Effector memory CD4-positive, alpha-beta T cell (primary cell): Measurements from ENCODE around the gene STRBP.
"Not testable (repeated sequence)": the region's sequence is repeated elsewhere in the genome, so short reads cannot be mapped to it uniquely, and the experiment has no call there.

Source experiments
- DNase-seq, 3 donors: peaks; one replicate each; pipeline ENCODE4 v3.0.0-alpha.2; 2020
- H3K27ac ChIP-seq: 2 replicates; pipeline ENCODE4 v1.7.0; 2013; ENCODE audit warnings: mild to moderate bottlenecking, low read length, moderate library complexity; ENCODE audit not compliant: insufficient read depth, poor library complexity, severe bottlenecking
- H3K27me3 ChIP-seq: replicated peaks from 2 replicates; pipeline ENCODE4 v1.7.0; 2013; ENCODE audit warnings: mild to moderate bottlenecking, low read length; ENCODE audit not compliant: insufficient read depth, control insufficient read depth, poor library complexity, severe bottlenecking
- H3K36me3 ChIP-seq: 2 replicates; pipeline ENCODE4 v1.7.0; 2013; ENCODE audit warnings: mild to moderate bottlenecking, low read length, moderate library complexity; ENCODE audit not compliant: control insufficient read depth, insufficient read depth
- H3K4me1 ChIP-seq: 2 replicates; pipeline ENCODE4 v1.7.0; 2013; ENCODE audit warnings: low read length, mild to moderate bottlenecking; ENCODE audit not compliant: control insufficient read depth, insufficient read depth, poor library complexity, severe bottlenecking
- H3K4me3 ChIP-seq: 2 replicates; pipeline ENCODE4 v1.7.0; 2013; ENCODE audit warnings: low read length, low read depth, mild to moderate bottlenecking; ENCODE audit not compliant: insufficient read depth, poor library complexity, severe bottlenecking
- H3K9me3 ChIP-seq: 2 replicates; pipeline ENCODE4 v1.7.0; 2013; ENCODE audit warnings: mild to moderate bottlenecking, low read length, moderate library complexity; ENCODE audit not compliant: control insufficient read depth

The STRBP gene

GRCh38 chr9:123253204-123253603 lies 15.2 kb downstream of the STRBP start:
- no peak overlapping the region for H3K4me3 ChIP-seq
- no peak overlapping the region for H3K27ac ChIP-seq
- no peak for DNase-seq
- no peaks in the 10 kb centered on the region for H3K9me3 ChIP-seq
- no peaks in the 10 kb centered on the region for H3K27me3 ChIP-seq
- H3K36me3 ChIP-seq, result no peaks in the 10 kb centered on the region
- no peaks in the 10 kb centered on the region for H3K4me1 ChIP-seq

- H3K4me3 ChIP-seq, result no peak overlapping the region
- H3K9me3 ChIP-seq, result no peaks in the 10 kb centered on the region
- no peaks in the 10 kb centered on the region for H3K27me3 ChIP-seq
- no peak overlapping the region for H3K27ac ChIP-seq
- H3K36me3 ChIP-seq, result no peaks in the 10 kb centered on the region
- no peak for DNase-seq
- H3K4me1 ChIP-seq, result no peaks in the 10 kb centered on the region
Measured at GRCh38 chr9:123251741-123252140, 16.6 kb downstream of the STRBP start.

GRCh38 chr9:123251324-123251723 lies 17.1 kb downstream of the STRBP start:
- Histone ChIP-seq H3K27me3 (no peaks in the 10 kb centered on the region), H3K27ac (no peak overlapping the region)

GRCh38 chr9:123250504-123250903 lies 17.9 kb downstream of the STRBP start:
- Histone ChIP-seq H3K9me3 (no peaks in the 10 kb centered on the region), H3K36me3 (no peaks in the 10 kb centered on the region), H3K4me3 (no peak overlapping the region), H3K27me3 (no peaks in the 10 kb centered on the region), H3K4me1 (no peaks in the 10 kb centered on the region), H3K27ac (no peak overlapping the region)
- no peak for DNase-seq

More at GRCh38 chr9:123251324-123251723, 17.1 kb downstream of the STRBP start:
- no peaks in the 10 kb centered on the region for H3K36me3 ChIP-seq
- no peaks in the 10 kb centered on the region for H3K9me3 ChIP-seq
- H3K4me3 ChIP-seq, result no peak overlapping the region
- no peak for DNase-seq
- no peaks in the 10 kb centered on the region for H3K4me1 ChIP-seq

- H3K9me3 ChIP-seq, result not testable (repeated sequence)
Measured at GRCh38 chr9:123249162-123249561, 19.2 kb downstream of the STRBP start.

GRCh38 chr9:123248630-123249029 lies 19.8 kb downstream of the STRBP start:
- H3K4me1 ChIP-seq, result no peaks in the 10 kb centered on the region
- no peak for DNase-seq
- no peak overlapping the region for H3K27ac ChIP-seq
- no peaks in the 10 kb centered on the region for H3K9me3 ChIP-seq
- no peak overlapping the region for H3K4me3 ChIP-seq
- H3K27me3 ChIP-seq, result no peaks in the 10 kb centered on the region
- no peaks in the 10 kb centered on the region for H3K36me3 ChIP-seq

More at GRCh38 chr9:123249162-123249561, 19.2 kb downstream of the STRBP start:
- not testable (repeated sequence) for H3K4me1 ChIP-seq, H3K27ac ChIP-seq, H3K36me3 ChIP-seq, H3K27me3 ChIP-seq, H3K4me3 ChIP-seq, DNase-seq

GRCh38 chr9:123246534-123246933 lies 21.9 kb downstream of the STRBP start:
- no peak for DNase-seq

GRCh38 chr9:123239726-123240125 lies 28.7 kb downstream of the STRBP start:
- no peaks in the 10 kb centered on the region for H3K4me1 ChIP-seq
- H3K27me3 ChIP-seq, result no peaks in the 10 kb centered on the region
- no peaks in the 10 kb centered on the region for H3K36me3 ChIP-seq
- H3K9me3 ChIP-seq, result no peaks in the 10 kb centered on the region
- H3K4me3 ChIP-seq, result no peak overlapping the region
- no peak for DNase-seq
- H3K27ac ChIP-seq, result no peak overlapping the region

More at GRCh38 chr9:123246534-123246933, 21.9 kb downstream of the STRBP start:
- H3K4me3 ChIP-seq, result no peak overlapping the region
- H3K9me3 ChIP-seq, result no peaks in the 10 kb centered on the region
- no peaks in the 10 kb centered on the region for H3K4me1 ChIP-seq
- no peaks in the 10 kb centered on the region for H3K27me3 ChIP-seq
- no peak overlapping the region for H3K27ac ChIP-seq
- no peaks in the 10 kb centered on the region for H3K36me3 ChIP-seq

GRCh38 chr9:123238365-123238764 lies 30.0 kb downstream of the STRBP start:
- Histone ChIP-seq H3K27me3 (no peaks in the 10 kb centered on the region), H3K4me3 (no peak overlapping the region), H3K4me1 (no peaks in the 10 kb centered on the region), H3K36me3 (no peaks in the 10 kb centered on the region), H3K9me3 (no peaks in the 10 kb centered on the region), H3K27ac (no peak overlapping the region)
- DNase-seq, result no peak

GRCh38 chr9:123237220-123237619 lies 31.2 kb downstream of the STRBP start:
- Histone ChIP-seq H3K9me3 (no peaks in the 10 kb centered on the region), H3K27me3 (no peaks in the 10 kb centered on the region), H3K36me3 (no peaks in the 10 kb centered on the region), H3K4me1 (no peaks in the 10 kb centered on the region), H3K4me3 (no peak overlapping the region), H3K27ac (no peak overlapping the region)
- no peak for DNase-seq

- no peak for DNase-seq
- Histone ChIP-seq H3K27ac (no peak overlapping the region), H3K36me3 (no peaks in the 10 kb centered on the region), H3K4me1 (no peaks in the 10 kb centered on the region), H3K9me3 (no peaks in the 10 kb centered on the region), H3K4me3 (no peak overlapping the region), H3K27me3 (no peaks in the 10 kb centered on the region)
Measured at GRCh38 chr9:123235448-123235847, 32.9 kb downstream of the STRBP start.
